HG02571 (cell line): ENCODE measurements around the gene PCDH9.
"Not testable (repeated sequence)": the region's sequence is repeated elsewhere in the genome, so short reads cannot be mapped to it uniquely, and the experiment has no call there.

Experiments
- ATAC-seq: cut with Tn5 transposase; IDR thresholded peaks from one replicate; pipeline ENCODE4 v1.9.1; 2021; ENCODE audit warnings: mild to moderate bottlenecking, moderate library complexity; ENCODE audit not compliant: unreplicated experiment

PCDH9 gene

GRCh38 chr13:66338542-66338941 lies 891.6 kb downstream of the PCDH9 start:
- ATAC-seq = no peak

- ATAC-seq = no peak
Observed at GRCh38 chr13:66335626-66336025, 894.5 kb downstream of the PCDH9 start.

- ATAC-seq = no peak
Observed at GRCh38 chr13:66329988-66330451, 900.1 kb downstream of the PCDH9 start.

GRCh38 chr13:66328476-66328875 lies 901.7 kb downstream of the PCDH9 start:
- no peak for ATAC-seq

- no peak for ATAC-seq
Observed at GRCh38 chr13:66323745-66324347, 906.3 kb downstream of the PCDH9 start.

- no peak for ATAC-seq
Observed at GRCh38 chr13:66322936-66323335, 907.2 kb downstream of the PCDH9 start.

GRCh38 chr13:66322193-66322740 lies 907.9 kb downstream of the PCDH9 start:
- ATAC-seq = no peak

GRCh38 chr13:66314911-66315310 lies 915.2 kb downstream of the PCDH9 start:
- ATAC-seq = no peak

- no peak for ATAC-seq
Observed at GRCh38 chr13:66313413-66313812, 916.7 kb downstream of the PCDH9 start.

- no peak for ATAC-seq
Observed at GRCh38 chr13:66312312-66313087, 917.6 kb downstream of the PCDH9 start.

- no peak for ATAC-seq
Observed at GRCh38 chr13:66305961-66306617, 924.0 kb downstream of the PCDH9 start.

GRCh38 chr13:66301482-66301881 lies 928.7 kb downstream of the PCDH9 start:
- no peak for ATAC-seq

GRCh38 chr13:66301006-66301405 lies 929.1 kb downstream of the PCDH9 start:
- ATAC-seq = no peak

- ATAC-seq = no peak
Observed at GRCh38 chr13:66296875-66297274, 933.3 kb downstream of the PCDH9 start.

- ATAC-seq = no peak
Observed at GRCh38 chr13:66296328-66296727, 933.8 kb downstream of the PCDH9 start.

GRCh38 chr13:66286806-66287205 lies 943.3 kb downstream of the PCDH9 start:
- ATAC-seq = not testable (repeated sequence)

- ATAC-seq = no peak
Observed at GRCh38 chr13:66275416-66275815, 954.7 kb downstream of the PCDH9 start.

- no peak for ATAC-seq
Observed at GRCh38 chr13:66273011-66273410, 957.1 kb downstream of the PCDH9 start.

GRCh38 chr13:66266761-66267160 lies 963.4 kb downstream of the PCDH9 start:
- ATAC-seq = no peak

GRCh38 chr13:66266348-66266747 lies 963.8 kb downstream of the PCDH9 start:
- ATAC-seq = no peak

GRCh38 chr13:66265371-66265770 lies 964.8 kb downstream of the PCDH9 start:
- no peak for ATAC-seq

- ATAC-seq = no peak
Observed at GRCh38 chr13:66264971-66265370, 965.2 kb downstream of the PCDH9 start.
